HCT116 (cell line): ENCODE data around the gene MEGF6. TPM values are rescaled to one million over a fixed set of nuclear protein-coding genes. Genes with fewer than 3 reads are reported as not detected.

Experiments used
- ATAC-seq: fragments of 200-7000 bp; cut with Tn5 transposase; 2 replicates; pipeline ENCODE4 v1.9.1; 2020; ENCODE audit warnings: mild to moderate bottlenecking, moderate library complexity
- BruUV-seq: library from RNA; stranded (reverse); fragments of 400-500 nt; replicated peaks from 2 replicates; lab custom pipeline; 2021; lab: Mats Ljungman, UMichigan
- CTCF ChIA-PET: fragments of 300-600 bp; sonication (Branson Sonifier 250); formaldehyde crosslinking; loops from one replicate; lab custom pipeline; 2021; ENCODE audit warnings: antibody characterized with exemption; lab: Charles Lee
- POLR2A ChIA-PET: fragments of 300-600, 350-600 bp; sonication (Branson Sonifier 250); formaldehyde crosslinking; loops from one replicate; lab custom pipeline; 2021; ENCODE audit warnings: antibody characterized with exemption; lab: Charles Lee
- RAD21 ChIA-PET, 2 experiments: fragments of 300-600 bp; sonication (Branson Sonifier 250); formaldehyde crosslinking; loops; one replicate each; lab custom pipeline; 2023; ENCODE audit warnings: low total read pairs in 2 of 2; ENCODE audit not compliant: uncharacterized antibody in 2 of 2, unreplicated experiment in 2 of 2, low non-redundant PET in 1 of 2; lab: Charles Lee
- DNase-seq: peaks from one replicate; pipeline ENCODE4 v3.0.0-alpha.2; 2010; ENCODE audit warnings: low read depth, low spot score
- H2AFZ ChIP-seq: fragments of 200-600 bp; shearing (Covaris generic), sonication (generic); 2 replicates; pipeline ENCODE4 v1.6.1; 2017; ENCODE audit warnings: low read depth, mixed run types, mixed read lengths, antibody characterized with exemption, low read length; ENCODE audit not compliant: poor library complexity, severe bottlenecking
- H3K27ac ChIP-seq: 2 replicates; pipeline ENCODE4 v1.5.1; 2012; ENCODE audit warnings: low read depth, low read length
- H3K27me3 ChIP-seq: fragments of 200-600 bp; sonication (generic); 2 replicates; pipeline ENCODE4 v1.6.1; 2016; ENCODE audit warnings: mixed run types, low read length, mixed read lengths; ENCODE audit not compliant: insufficient read depth
- H3K36me3 ChIP-seq, 2 experiments: fragments of 200-500 bp in 1 of 2; fragments of 200-600 bp in 1 of 2; sonication (Bioruptor generic) in 1 of 2; sonication (generic) in 1 of 2; 2 replicates each; pipeline versions ENCODE4 v1.5.1 to v1.6.1; 2014 to 2016; ENCODE audit warnings: low read length in 2 of 2, inconsistent platforms in 1 of 2, mixed read lengths in 1 of 2, mixed run types in 1 of 2; ENCODE audit not compliant: insufficient read depth in 2 of 2, control insufficient read depth in 1 of 2
- H3K4me1 ChIP-seq, 2 experiments: fragments of 200-600 bp in 1 of 2; sonication (generic) in 1 of 2; 2 replicates each; pipeline versions ENCODE4 v1.5.1 to v1.6.1; 2012 to 2017; ENCODE audit warnings: low read length in 2 of 2, inconsistent platforms in 1 of 2, mild to moderate bottlenecking in 1 of 2, mixed read lengths in 1 of 2, mixed run types in 1 of 2, moderate library complexity in 1 of 2; ENCODE audit not compliant: insufficient read depth in 2 of 2, control insufficient read depth in 1 of 2
- H3K4me2 ChIP-seq: fragments of 200-600 bp; sonication (generic); 2 replicates; pipeline ENCODE4 v1.6.1; 2017; ENCODE audit warnings: mixed run types, low read length, mixed read lengths
- H3K4me3 ChIP-seq, 2 experiments: fragments of 200-600 bp in 1 of 2; sonication (generic) in 1 of 2; replicated peaks in 1 of 2; 2 replicates each; pipeline ENCODE4 v1.5.1; 2011 to 2016; ENCODE audit warnings: low read length in 2 of 2, control low read depth in 1 of 2, low read depth in 1 of 2, mild to moderate bottlenecking in 1 of 2, mixed read lengths in 1 of 2, mixed run types in 1 of 2
- H3K79me2 ChIP-seq: fragments of 200-600 bp; sonication (generic); 2 replicates; pipeline ENCODE4 v1.6.1; 2017; ENCODE audit warnings: mild to moderate bottlenecking, mixed run types, low read length, moderate library complexity, mixed read lengths; ENCODE audit not compliant: insufficient read depth
- H3K9ac ChIP-seq: fragments of 200-600 bp; sonication (generic); 2 replicates; pipeline ENCODE4 v1.6.1; 2016; ENCODE audit warnings: low read length, mixed read lengths
- H3K9me2 ChIP-seq: fragments of 200-600 bp; sonication (generic), shearing (Covaris generic); 2 replicates; pipeline ENCODE4 v1.6.1; 2017; ENCODE audit warnings: mixed run types, mild to moderate bottlenecking, moderate library complexity; ENCODE audit not compliant: insufficient read depth
- H3K9me3 ChIP-seq, 2 experiments: fragments of 200-500 bp in 1 of 2; fragments of 200-600 bp in 1 of 2; sonication (Bioruptor generic) in 1 of 2; sonication (generic) in 1 of 2; 2 replicates each; pipeline ENCODE4 v1.6.1; 2014 to 2017; ENCODE audit warnings: low read length in 2 of 2, mixed read lengths in 2 of 2, inconsistent platforms in 1 of 2, low read depth in 1 of 2, mild to moderate bottlenecking in 1 of 2, mixed run types in 1 of 2, moderate library complexity in 1 of 2; ENCODE audit not compliant: control insufficient read depth in 1 of 2, insufficient read depth in 1 of 2
- H4K20me1 ChIP-seq: fragments of 200-600 bp; sonication (generic), shearing (Covaris generic); 2 replicates; pipeline ENCODE4 v1.6.1; 2017; ENCODE audit warnings: mixed run types, mild to moderate bottlenecking, moderate library complexity; ENCODE audit not compliant: insufficient read depth
- CBX3 ChIP-seq: IDR thresholded peaks from 2 replicates; pipeline ENCODE4 v1.6.1; 2012; ENCODE audit warnings: low read depth
- EGR1 ChIP-seq: IDR thresholded peaks from 2 replicates; pipeline ENCODE4 v1.6.1; 2012; ENCODE audit warnings: low read depth
- ELF1 ChIP-seq: IDR thresholded peaks from 2 replicates; pipeline ENCODE4 v1.6.1; 2012; ENCODE audit warnings: low read depth, borderline replicate concordance
- EZH2 ChIP-seq: fragments of 200-600 bp; sonication (generic); IDR thresholded peaks from 2 replicates; pipeline ENCODE4 v1.6.1; 2017; ENCODE audit warnings: antibody characterized with exemption, mixed run types
- EZH2phosphoT487 ChIP-seq: fragments of 200-600 bp; IDR thresholded peaks from 2 replicates; pipeline ENCODE4 v1.6.1; 2018; ENCODE audit warnings: antibody characterized with exemption, borderline replicate concordance
- FOSL1 ChIP-seq: IDR thresholded peaks from 2 replicates; pipeline ENCODE4 v1.6.1; 2012; ENCODE audit warnings: low read depth
- JUND ChIP-seq: IDR thresholded peaks from 2 replicates; pipeline ENCODE4 v1.6.1; 2012
- POLR2A ChIP-seq: IDR thresholded peaks from 2 replicates; pipeline ENCODE4 v1.7.0; 2011; ENCODE audit warnings: borderline replicate concordance; ENCODE audit not compliant: insufficient read depth, insufficient read length; ENCODE audit errors: extremely low read depth
- POLR2AphosphoS5 ChIP-seq: IDR thresholded peaks from 2 replicates; pipeline ENCODE4 v1.6.1; 2011; ENCODE audit warnings: mild to moderate bottlenecking, low read depth, low read length, moderate library complexity
- RAD21 ChIP-seq: IDR thresholded peaks from 2 replicates; pipeline ENCODE4 v1.6.1; 2012; ENCODE audit warnings: low read depth, mild to moderate bottlenecking
- SIN3A ChIP-seq: IDR thresholded peaks from 2 replicates; pipeline ENCODE4 v1.6.1; 2012; ENCODE audit warnings: low read depth
- SP1 ChIP-seq: IDR thresholded peaks from 2 replicates; pipeline ENCODE4 v1.6.1; 2012; ENCODE audit warnings: low read depth
- TCF7L2 ChIP-seq: IDR thresholded peaks from 2 replicates; pipeline ENCODE4 v1.7.0; 2011; ENCODE audit warnings: borderline replicate concordance, inconsistent platforms; ENCODE audit not compliant: insufficient read depth, insufficient read length; ENCODE audit errors: extremely low read depth
- ZFX ChIP-seq: fragments of 450-650 bp; IDR thresholded peaks from 2 replicates; pipeline ENCODE4 v1.6.1; 2017
- ZNF274 ChIP-seq: fragments of 200-500 bp; sonication (Bioruptor generic); IDR thresholded peaks from 2 replicates; pipeline ENCODE4 v1.6.1; 2014; ENCODE audit warnings: mild to moderate bottlenecking, low read depth, low read length, inconsistent platforms
- intact Hi-C: fragments of 100-400 bp; cut with micrococcal nuclease; formaldehyde crosslinking; loops from 2 replicates; pipeline ENCODE4 v1.10.0; 2022
- total RNA-seq: library from RNA; stranded (reverse); gene quantifications from one replicate; pipeline ENCODE4 v1.2.1, GENCODE V29; 2021; ENCODE audit not compliant: unreplicated experiment
- TF ChIP-seq, protein P1 (sequence below): IDR thresholded peaks from 2 replicates; pipeline ENCODE4 v1.6.1; 2012; ENCODE audit warnings: low read depth
- TF ChIP-seq, protein P2 (sequence below): IDR thresholded peaks from 2 replicates; pipeline ENCODE4 v1.6.1; 2012

The MEGF6 gene
- total RNA-seq, 1 experiment from 2014 or later = 47.6 TPM

DNA sequence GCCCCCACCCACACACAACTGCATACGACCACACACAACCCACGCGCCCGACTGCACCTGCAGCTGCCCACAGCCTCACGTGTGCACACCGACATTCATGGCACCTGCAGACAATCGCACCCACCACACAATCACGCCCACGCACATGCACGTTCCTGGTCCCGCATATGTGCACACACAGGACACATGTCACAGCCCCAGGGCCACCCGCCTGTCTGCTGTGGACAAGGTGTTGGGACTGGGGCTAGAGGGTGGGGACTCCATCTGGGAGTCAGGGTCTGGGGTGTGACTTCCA, 100.4 kb downstream of the MEGF6 start:
- DNase-seq (no peak), ATAC-seq (0 out of 2 replicates have a peak, but pooled peaks have one; percentile 1)
- Histone ChIP-seq H4K20me1 (no peaks in the 10 kb centered on the region), H2AFZ (no peak overlapping the region), H3K9me2 (no peaks in the 10 kb centered on the region), H3K9ac (peak overlapping the region; percentile 61; the same call in 1 of the 2 replicates), H3K4me1 (peaks cover 15 to 49% of the 10 kb centered on the region in 2 experiments), H3K9me3 (no peaks in the 10 kb centered on the region), H3K79me2 (no peaks in the 10 kb centered on the region), H3K27me3 (no peaks in the 10 kb centered on the region), H3K4me3 (no peak overlapping the region), H3K4me2 (peak overlapping the region; percentile 78), H3K36me3 (no peaks in the 10 kb centered on the region), H3K27ac (peak overlapping the region; percentile 50; the same call in 1 of the 2 replicates)
- POLR2A ChIA-PET = no interaction called here
- CTCF ChIA-PET = no interaction called here
- no TSS peak for BruUV-seq
- intact Hi-C loops = loop anchor here (2.0 kb wide), 1 partner anchor 20 kb away; no protein-coding TSS in a partner anchor
- RAD21 ChIA-PET = no interaction called here
- TF ChIP-seq EGR1 = no peak
- TF ChIP-seq ELF1 = no peak
- no peak for TF ChIP-seq SP1
- TF ChIP-seq CBX3 = no peak
- TF ChIP-seq FOSL1 = no peak
- TF ChIP-seq RAD21 = no peak
- TF ChIP-seq EZH2 = no peak
- TF ChIP-seq ZFX = no peak
- no peak for TF ChIP-seq SIN3A
- TF ChIP-seq, protein P1, sequence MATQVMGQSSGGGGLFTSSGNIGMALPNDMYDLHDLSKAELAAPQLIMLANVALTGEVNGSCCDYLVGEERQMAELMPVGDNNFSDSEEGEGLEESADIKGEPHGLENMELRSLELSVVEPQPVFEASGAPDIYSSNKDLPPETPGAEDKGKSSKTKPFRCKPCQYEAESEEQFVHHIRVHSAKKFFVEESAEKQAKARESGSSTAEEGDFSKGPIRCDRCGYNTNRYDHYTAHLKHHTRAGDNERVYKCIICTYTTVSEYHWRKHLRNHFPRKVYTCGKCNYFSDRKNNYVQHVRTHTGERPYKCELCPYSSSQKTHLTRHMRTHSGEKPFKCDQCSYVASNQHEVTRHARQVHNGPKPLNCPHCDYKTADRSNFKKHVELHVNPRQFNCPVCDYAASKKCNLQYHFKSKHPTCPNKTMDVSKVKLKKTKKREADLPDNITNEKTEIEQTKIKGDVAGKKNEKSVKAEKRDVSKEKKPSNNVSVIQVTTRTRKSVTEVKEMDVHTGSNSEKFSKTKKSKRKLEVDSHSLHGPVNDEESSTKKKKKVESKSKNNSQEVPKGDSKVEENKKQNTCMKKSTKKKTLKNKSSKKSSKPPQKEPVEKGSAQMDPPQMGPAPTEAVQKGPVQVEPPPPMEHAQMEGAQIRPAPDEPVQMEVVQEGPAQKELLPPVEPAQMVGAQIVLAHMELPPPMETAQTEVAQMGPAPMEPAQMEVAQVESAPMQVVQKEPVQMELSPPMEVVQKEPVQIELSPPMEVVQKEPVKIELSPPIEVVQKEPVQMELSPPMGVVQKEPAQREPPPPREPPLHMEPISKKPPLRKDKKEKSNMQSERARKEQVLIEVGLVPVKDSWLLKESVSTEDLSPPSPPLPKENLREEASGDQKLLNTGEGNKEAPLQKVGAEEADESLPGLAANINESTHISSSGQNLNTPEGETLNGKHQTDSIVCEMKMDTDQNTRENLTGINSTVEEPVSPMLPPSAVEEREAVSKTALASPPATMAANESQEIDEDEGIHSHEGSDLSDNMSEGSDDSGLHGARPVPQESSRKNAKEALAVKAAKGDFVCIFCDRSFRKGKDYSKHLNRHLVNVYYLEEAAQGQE = no peak
- TF ChIP-seq, protein P2, sequence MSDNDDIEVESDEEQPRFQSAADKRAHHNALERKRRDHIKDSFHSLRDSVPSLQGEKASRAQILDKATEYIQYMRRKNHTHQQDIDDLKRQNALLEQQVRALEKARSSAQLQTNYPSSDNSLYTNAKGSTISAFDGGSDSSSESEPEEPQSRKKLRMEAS = no peak
- no peak for TF ChIP-seq TCF7L2
- no peak for TF ChIP-seq EZH2phosphoT487
- TF ChIP-seq JUND = no peak
- TF ChIP-seq ZNF274 = no peak
- no peak; the same call in 1 of the 2 replicates for TF ChIP-seq POLR2AphosphoS5
- TF ChIP-seq POLR2A = no peak
